PC-9 (cell line): ENCODE data around the gene NCOR2. TPM values are rescaled to one million over a fixed set of nuclear protein-coding genes. Genes with fewer than 3 reads are reported as not detected.

Source experiments
- BruUV-seq: library from RNA; stranded (reverse); fragments of 400-500 nt; replicated peaks from 2 replicates; lab custom pipeline; 2021; lab: Mats Ljungman, UMichigan
- CTCF ChIA-PET: fragments of 300-600 bp; sonication (Branson Sonifier 250); formaldehyde crosslinking; loops from one replicate; lab custom pipeline; 2022; ENCODE audit warnings: antibody characterized with exemption; lab: Charles Lee
- POLR2A ChIA-PET: fragments of 300-600 bp; sonication (Branson Sonifier 250); formaldehyde crosslinking; loops from one replicate; lab custom pipeline; 2022; ENCODE audit warnings: antibody characterized with exemption; ENCODE audit not compliant: unreplicated experiment; lab: Charles Lee
- DNase-seq, 2 experiments: peaks; one replicate each; pipeline versions ENCODE4 v3.0.0 to v3.0.0-alpha.2; 2015 to 2022; ENCODE audit warnings: mixed read lengths in 1 of 2
- H2AFZ ChIP-seq: fragments of 200-600 bp; sonication (generic); 2 replicates; pipeline ENCODE4 v1.8.1; 2017; ENCODE audit warnings: antibody characterized with exemption
- H3F3A ChIP-seq: fragments of 200-600 bp; sonication (generic); 2 replicates; pipeline ENCODE4 v1.8.1; 2017; ENCODE audit warnings: antibody characterized with exemption, mild to moderate bottlenecking, low read depth; ENCODE audit not compliant: insufficient read depth
- H3K27ac ChIP-seq: fragments of 200-600 bp; sonication (generic); 2 replicates; pipeline ENCODE4 v1.6.1; 2016; ENCODE audit warnings: mixed run types
- H3K27me3 ChIP-seq: fragments of 200-600 bp; sonication (generic); 2 replicates; pipeline ENCODE4 v1.6.1; 2016; ENCODE audit warnings: low read depth, mixed run types; ENCODE audit not compliant: insufficient read depth
- H3K36me3 ChIP-seq: fragments of 200-600 bp; sonication (generic); 2 replicates; pipeline ENCODE4 v1.6.1; 2016; ENCODE audit warnings: low read depth, mixed run types
- H3K4me1 ChIP-seq: fragments of 200-600 bp; sonication (generic); replicated peaks from 2 replicates; pipeline ENCODE4 v1.6.1; 2016; ENCODE audit warnings: mixed run types; ENCODE audit not compliant: insufficient read depth
- H3K4me2 ChIP-seq: fragments of 200-600 bp; sonication (generic); 2 replicates; pipeline ENCODE4 v1.6.1; 2017; ENCODE audit warnings: mixed run types
- H3K4me3 ChIP-seq: fragments of 200-600 bp; sonication (generic); 2 replicates; pipeline ENCODE4 v1.6.1; 2016; ENCODE audit warnings: mixed run types
- H3K79me2 ChIP-seq: fragments of 200-600 bp; sonication (generic); 2 replicates; pipeline ENCODE4 v1.6.1; 2017; ENCODE audit warnings: low read depth, mixed run types
- H3K9me2 ChIP-seq: fragments of 200-600 bp; sonication (generic); 2 replicates; pipeline ENCODE4 v1.8.1; 2017; ENCODE audit warnings: mild to moderate bottlenecking; ENCODE audit not compliant: insufficient read depth
- H3K9me3 ChIP-seq: fragments of 200-600 bp; sonication (generic); 2 replicates; pipeline ENCODE4 v1.8.1; 2016; ENCODE audit warnings: low read depth; ENCODE audit not compliant: insufficient read depth
- H4K20me1 ChIP-seq: fragments of 200-600 bp; sonication (generic); 2 replicates; pipeline ENCODE4 v1.8.1; 2017; ENCODE audit not compliant: insufficient read depth
- CTCF ChIP-seq: fragments of 200-600 bp; sonication (generic); conservative IDR thresholded peaks from 2 replicates; pipeline ENCODE4 v1.6.1; 2017; ENCODE audit warnings: mixed run types, antibody characterized with exemption, mild to moderate bottlenecking, moderate library complexity
- EZH2 ChIP-seq: fragments of 200-600 bp; sonication (generic); IDR thresholded peaks from 2 replicates; pipeline ENCODE4 v1.8.0; 2017; ENCODE audit warnings: antibody characterized with exemption, low read depth
- intact Hi-C: fragments of 100-400 bp; cut with micrococcal nuclease; formaldehyde crosslinking; loops from one replicate; pipeline ENCODE4 v1.10.0; 2022; ENCODE audit not compliant: unreplicated experiment
- total RNA-seq: library from RNA; stranded (reverse); gene quantifications from 2 replicates; pipeline ENCODE4 v1.2.3, GENCODE V29; 2021

The NCOR2 gene
- total RNA-seq, 1 experiment from 2014 or later, result 319 TPM

- no peak overlapping the region for H2AFZ ChIP-seq
- TF ChIP-seq EZH2, result no peak
- TF ChIP-seq CTCF, result no peak
- 0 out of 2 replicates have a peak, but pooled peaks cover 6% of the 10 kb centered on the region for H3K9me3 ChIP-seq
- H3K27me3 ChIP-seq, result no peaks in the 10 kb centered on the region
- ChIA-PET POLR2A (no interaction called here), CTCF (no interaction called here)
- H3K79me2 ChIP-seq, result no peaks in the 10 kb centered on the region
- intact Hi-C loops, result no loop called here
- H3K4me1 ChIP-seq, result no peaks in the 10 kb centered on the region; the same call in 1 of the 2 replicates
- no TSS peak for BruUV-seq
- DNase-seq, result no peak
- no peaks in the 10 kb centered on the region for H4K20me1 ChIP-seq
- no peak overlapping the region for H3K27ac ChIP-seq
- H3F3A ChIP-seq, result no peaks in the 10 kb centered on the region
- no peak overlapping the region for H3K4me3 ChIP-seq
- H3K9me2 ChIP-seq, result no peaks in the 10 kb centered on the region
- no peaks in the 10 kb centered on the region for H3K36me3 ChIP-seq
- no peak overlapping the region for H3K4me2 ChIP-seq
Measured at GRCh38 chr12:124579921-124580517, 12.6 kb upstream of the NCOR2 start.

- no TSS peak for BruUV-seq
- H3K9me2 ChIP-seq, result no peaks in the 10 kb centered on the region
- H3K79me2 ChIP-seq, result no peaks in the 10 kb centered on the region
- ChIA-PET CTCF (no interaction called here), POLR2A (no interaction called here)
- 0 out of 2 replicates have a peak, but pooled peaks cover 6% of the 10 kb centered on the region for H3K9me3 ChIP-seq
- H3K36me3 ChIP-seq, result no peaks in the 10 kb centered on the region
- no peak for DNase-seq
- no peak overlapping the region for H2AFZ ChIP-seq
- H4K20me1 ChIP-seq, result no peaks in the 10 kb centered on the region
- H3F3A ChIP-seq, result no peaks in the 10 kb centered on the region
- H3K4me2 ChIP-seq, result no peak overlapping the region
- no peak overlapping the region for H3K4me3 ChIP-seq
- H3K27me3 ChIP-seq, result no peaks in the 10 kb centered on the region
- H3K27ac ChIP-seq, result no peak overlapping the region
- TF ChIP-seq CTCF (no peak), EZH2 (no peak)
- intact Hi-C loops, result no loop called here
- H3K4me1 ChIP-seq, result no peaks in the 10 kb centered on the region; the same call in 1 of the 2 replicates
Measured at GRCh38 chr12:124578854-124579253, 11.4 kb upstream of the NCOR2 start.

GRCh38 chr12:124578445-124578844 is 11.0 kb upstream of the NCOR2 start:
- Histone ChIP-seq H3K36me3 (no peaks in the 10 kb centered on the region), H3K4me1 (no peaks in the 10 kb centered on the region; the same call in 1 of the 2 replicates), H3K9me3 (0 out of 2 replicates have a peak, but pooled peaks cover 6% of the 10 kb centered on the region), H3K79me2 (no peaks in the 10 kb centered on the region), H2AFZ (no peak overlapping the region), H4K20me1 (no peaks in the 10 kb centered on the region), H3K4me2 (no peak overlapping the region), H3K27me3 (no peaks in the 10 kb centered on the region), H3K27ac (no peak overlapping the region), H3K9me2 (no peaks in the 10 kb centered on the region), H3K4me3 (no peak overlapping the region), H3F3A (no peaks in the 10 kb centered on the region)
- POLR2A ChIA-PET, result no interaction called here
- CTCF ChIA-PET, result no interaction called here
- no peak for TF ChIP-seq EZH2
- no peak for TF ChIP-seq CTCF
- intact Hi-C loops, result no loop called here
- BruUV-seq, result no TSS peak
- DNase-seq, result no peak
